ENCODE results near the gene PANX1.

The PANX1 gene

GRCh38 chr11:94130298-94131046, 1.8 kb downstream of the PANX1 start:
- no peaks in the 10 kb centered on the region; the same call in 1 of the 2 replicates for H3K36me3 ChIP-seq
- no peak for DNase-seq
- peaks cover 2% of the 10 kb centered on the region for H3K9me3 ChIP-seq (ENCODE audit: severe bottlenecking)
- peak overlapping the region; percentile 97; the same call in 1 of the 2 replicates for H3K4me3 ChIP-seq (ENCODE audit: low read depth, low read length)
- H3K27ac ChIP-seq = no peak overlapping the region
- no peak for TF ChIP-seq CTCF (IDR thresholded peaks at IDR 0.05; ENCODE audit: low read depth, low read length)
- H3K27me3 ChIP-seq (ENCODE audit: insufficient read depth, low read depth, severe bottlenecking) = no peaks in the 10 kb centered on the region

GRCh38 chr11:94131047-94131717, 2.5 kb downstream of the PANX1 start:
- DNase-seq = no peak
- Histone ChIP-seq H3K27me3 (ENCODE audit: insufficient read depth, low read depth, severe bottlenecking) (no peaks in the 10 kb centered on the region), H3K27ac (no peak overlapping the region), H3K9me3 (ENCODE audit: severe bottlenecking) (no peaks in the 10 kb centered on the region), H3K36me3 (no peaks in the 10 kb centered on the region; the same call in 1 of the 2 replicates), H3K4me3 (ENCODE audit: low read depth, low read length) (no peak overlapping the region)
- no peak for TF ChIP-seq CTCF (IDR thresholded peaks at IDR 0.05; ENCODE audit: low read depth, low read length)

- Histone ChIP-seq H3K36me3 (no peaks in the 10 kb centered on the region; the same call in 1 of the 2 replicates), H3K27me3 (ENCODE audit: insufficient read depth, low read depth, severe bottlenecking) (no peaks in the 10 kb centered on the region), H3K27ac (no peak overlapping the region), H3K4me3 (ENCODE audit: low read depth, low read length) (no peak overlapping the region), H3K9me3 (ENCODE audit: severe bottlenecking) (no peaks in the 10 kb centered on the region)
- TF ChIP-seq CTCF (IDR thresholded peaks at IDR 0.05; ENCODE audit: low read depth, low read length) = no peak
- no peak for DNase-seq
These were observed 3.1 kb downstream of the PANX1 start for GRCh38 chr11:94131718-94132115.

- Histone ChIP-seq H3K9me3 (ENCODE audit: severe bottlenecking) (no peaks in the 10 kb centered on the region), H3K36me3 (no peaks in the 10 kb centered on the region; the same call in 1 of the 2 replicates), H3K27ac (no peak overlapping the region), H3K4me3 (ENCODE audit: low read depth, low read length) (no peak overlapping the region), H3K27me3 (ENCODE audit: insufficient read depth, low read depth, severe bottlenecking) (no peaks in the 10 kb centered on the region)
- no peak for DNase-seq
- no peak for TF ChIP-seq CTCF (IDR thresholded peaks at IDR 0.05; ENCODE audit: low read depth, low read length)
These were observed 3.5 kb downstream of the PANX1 start for GRCh38 chr11:94132152-94132558.

- no peak for DNase-seq
- Histone ChIP-seq H3K9me3 (ENCODE audit: severe bottlenecking) (no peaks in the 10 kb centered on the region), H3K4me3 (ENCODE audit: low read depth, low read length) (no peak overlapping the region), H3K27me3 (ENCODE audit: insufficient read depth, low read depth, severe bottlenecking) (no peaks in the 10 kb centered on the region), H3K36me3 (no peaks in the 10 kb centered on the region; the same call in 1 of the 2 replicates), H3K27ac (no peak overlapping the region)
- TF ChIP-seq CTCF (IDR thresholded peaks at IDR 0.05; ENCODE audit: low read depth, low read length) = no peak
These were observed 4.3 kb downstream of the PANX1 start for GRCh38 chr11:94132823-94133408.
